ENCODE measurements around the gene GBE1.

Gene GBE1

GRCh38 chr3:81466201-81466560 is 295.3 kb downstream of the GBE1 start:
- Mint-ChIP-seq H3K36me3 (no peaks in the 10 kb centered on the region), H3K27me3 (peaks cover 1% of the 10 kb centered on the region), H3K4me3 (no peak overlapping the region), H3K4me1 (no peaks in the 10 kb centered on the region), H3K9me3 (no peaks in the 10 kb centered on the region), H3K27ac (no peak overlapping the region)

- no peaks in the 10 kb centered on the region for H3K4me1 Mint-ChIP-seq
- H3K9me3 Mint-ChIP-seq: no peaks in the 10 kb centered on the region
- no peak overlapping the region for H3K4me3 Mint-ChIP-seq
- no peak overlapping the region for H3K27ac Mint-ChIP-seq
- no peaks in the 10 kb centered on the region for H3K27me3 Mint-ChIP-seq
- H3K36me3 Mint-ChIP-seq: no peaks in the 10 kb centered on the region
These were observed 295.8 kb downstream of the GBE1 start for GRCh38 chr3:81465510-81466200.

- no peaks in the 10 kb centered on the region for H3K9me3 Mint-ChIP-seq
- H3K36me3 Mint-ChIP-seq: no peaks in the 10 kb centered on the region
- no peaks in the 10 kb centered on the region for H3K27me3 Mint-ChIP-seq
- no peak overlapping the region for H3K4me3 Mint-ChIP-seq
- no peak overlapping the region for H3K27ac Mint-ChIP-seq
- no peaks in the 10 kb centered on the region for H3K4me1 Mint-ChIP-seq
These were observed 297.7 kb downstream of the GBE1 start for GRCh38 chr3:81463781-81464180.

GRCh38 chr3:81462921-81463320 is 298.5 kb downstream of the GBE1 start:
- H3K27me3 Mint-ChIP-seq: no peaks in the 10 kb centered on the region
- H3K27ac Mint-ChIP-seq: no peak overlapping the region
- H3K9me3 Mint-ChIP-seq: no peaks in the 10 kb centered on the region
- no peaks in the 10 kb centered on the region for H3K36me3 Mint-ChIP-seq
- no peak overlapping the region for H3K4me3 Mint-ChIP-seq
- no peaks in the 10 kb centered on the region for H3K4me1 Mint-ChIP-seq

GRCh38 chr3:81459733-81460132 is 301.7 kb downstream of the GBE1 start:
- H3K4me3 Mint-ChIP-seq: no peak overlapping the region
- no peaks in the 10 kb centered on the region for H3K9me3 Mint-ChIP-seq
- no peak overlapping the region for H3K27ac Mint-ChIP-seq
- H3K27me3 Mint-ChIP-seq: peaks cover 2% of the 10 kb centered on the region
- H3K36me3 Mint-ChIP-seq: no peaks in the 10 kb centered on the region
- H3K4me1 Mint-ChIP-seq: no peaks in the 10 kb centered on the region

GRCh38 chr3:81452418-81452817 is 309.0 kb downstream of the GBE1 start:
- H3K4me3 Mint-ChIP-seq: no peak overlapping the region
- no peak overlapping the region for H3K27ac Mint-ChIP-seq
- peaks cover 4% of the 10 kb centered on the region for H3K27me3 Mint-ChIP-seq
- H3K4me1 Mint-ChIP-seq: no peaks in the 10 kb centered on the region
- no peaks in the 10 kb centered on the region for H3K9me3 Mint-ChIP-seq
- H3K36me3 Mint-ChIP-seq: no peaks in the 10 kb centered on the region

GRCh38 chr3:81451611-81452010 is 309.8 kb downstream of the GBE1 start:
- H3K27ac Mint-ChIP-seq: no peak overlapping the region
- no peaks in the 10 kb centered on the region for H3K9me3 Mint-ChIP-seq
- no peaks in the 10 kb centered on the region for H3K4me1 Mint-ChIP-seq
- no peaks in the 10 kb centered on the region for H3K36me3 Mint-ChIP-seq
- no peak overlapping the region for H3K4me3 Mint-ChIP-seq
- H3K27me3 Mint-ChIP-seq: peaks cover 4% of the 10 kb centered on the region

GRCh38 chr3:81451140-81451539 is 310.3 kb downstream of the GBE1 start:
- Mint-ChIP-seq H3K9me3 (no peaks in the 10 kb centered on the region), H3K4me3 (no peak overlapping the region), H3K4me1 (no peaks in the 10 kb centered on the region), H3K27ac (no peak overlapping the region), H3K27me3 (peaks cover 4% of the 10 kb centered on the region), H3K36me3 (no peaks in the 10 kb centered on the region)

GRCh38 chr3:81446806-81447205 is 314.6 kb downstream of the GBE1 start:
- H3K4me3 Mint-ChIP-seq: no peak overlapping the region
- no peak overlapping the region for H3K27ac Mint-ChIP-seq
- H3K9me3 Mint-ChIP-seq: no peaks in the 10 kb centered on the region

GRCh38 chr3:81445712-81446111 is 315.7 kb downstream of the GBE1 start:
- H3K9me3 Mint-ChIP-seq: no peaks in the 10 kb centered on the region
- H3K36me3 Mint-ChIP-seq: no peaks in the 10 kb centered on the region
- no peaks in the 10 kb centered on the region for H3K4me1 Mint-ChIP-seq
- no peak overlapping the region for H3K27ac Mint-ChIP-seq
- no peak overlapping the region for H3K4me3 Mint-ChIP-seq
- no peaks in the 10 kb centered on the region for H3K27me3 Mint-ChIP-seq

More at GRCh38 chr3:81446806-81447205, 314.6 kb downstream of the GBE1 start:
- no peaks in the 10 kb centered on the region for H3K36me3 Mint-ChIP-seq
- H3K27me3 Mint-ChIP-seq: no peaks in the 10 kb centered on the region
- H3K4me1 Mint-ChIP-seq: no peaks in the 10 kb centered on the region

GRCh38 chr3:81444817-81445460 is 316.5 kb downstream of the GBE1 start:
- Mint-ChIP-seq H3K4me3 (no peak overlapping the region), H3K36me3 (no peaks in the 10 kb centered on the region), H3K27me3 (no peaks in the 10 kb centered on the region), H3K27ac (no peak overlapping the region), H3K9me3 (no peaks in the 10 kb centered on the region), H3K4me1 (no peaks in the 10 kb centered on the region)

- Mint-ChIP-seq H3K27me3 (no peaks in the 10 kb centered on the region), H3K4me3 (no peak overlapping the region), H3K27ac (no peak overlapping the region), H3K36me3 (no peaks in the 10 kb centered on the region), H3K4me1 (no peaks in the 10 kb centered on the region), H3K9me3 (no peaks in the 10 kb centered on the region)
These were observed 317.5 kb downstream of the GBE1 start for GRCh38 chr3:81443958-81444357.

GRCh38 chr3:81443457-81443782 is 318.0 kb downstream of the GBE1 start:
- H3K4me3 Mint-ChIP-seq: no peak overlapping the region

GRCh38 chr3:81442758-81443456 is 318.5 kb downstream of the GBE1 start:
- no peak overlapping the region for H3K27ac Mint-ChIP-seq
- H3K4me1 Mint-ChIP-seq: no peaks in the 10 kb centered on the region
- H3K4me3 Mint-ChIP-seq: no peak overlapping the region
- H3K27me3 Mint-ChIP-seq: no peaks in the 10 kb centered on the region
- H3K9me3 Mint-ChIP-seq: peaks cover 6% of the 10 kb centered on the region
- no peaks in the 10 kb centered on the region for H3K36me3 Mint-ChIP-seq

More at GRCh38 chr3:81443457-81443782, 318.0 kb downstream of the GBE1 start:
- H3K9me3 Mint-ChIP-seq: peaks cover 1% of the 10 kb centered on the region
- H3K27me3 Mint-ChIP-seq: no peaks in the 10 kb centered on the region
- no peaks in the 10 kb centered on the region for H3K36me3 Mint-ChIP-seq
- no peaks in the 10 kb centered on the region for H3K4me1 Mint-ChIP-seq
- H3K27ac Mint-ChIP-seq: no peak overlapping the region

- no peaks in the 10 kb centered on the region for H3K27me3 Mint-ChIP-seq
- no peak overlapping the region for H3K27ac Mint-ChIP-seq
- H3K4me3 Mint-ChIP-seq: no peak overlapping the region
- no peaks in the 10 kb centered on the region for H3K36me3 Mint-ChIP-seq
- H3K9me3 Mint-ChIP-seq: peaks cover 6% of the 10 kb centered on the region
- no peaks in the 10 kb centered on the region for H3K4me1 Mint-ChIP-seq
These were observed 320.8 kb downstream of the GBE1 start for GRCh38 chr3:81440661-81441060.

Data from activated naive CD4-positive, alpha-beta T cell treated with anti-CD3 and anti-CD28 coated beads, Interleukin-2, amount 50 U/mL, for 24 hours (primary cell).